ENCODE measurements around the gene FANCC. TPM values are rescaled to one million over a fixed set of nuclear protein-coding genes. Genes with fewer than 3 reads are reported as not detected.

Gene FANCC
- total and polyA plus RNA-seq, 2 of the 13 experiments (the other 11 are each of a cell fraction or from before 2014, with no cell fraction given): 7.4 to 8.6 TPM

GRCh38 chr9:95202076-95202681 is 115.3 kb downstream of the FANCC start (continued):
- no peak for TF ChIP-seq ZBTB10 (CRISPR knock-in tag; IDR thresholded peaks at IDR 0.05; ENCODE audit: borderline replicate concordance)

GRCh38 chr9:95201206-95201605 is 116.3 kb downstream of the FANCC start:
- no peaks in the 10 kb centered on the region for H4K20me1 ChIP-seq (ENCODE audit: insufficient read depth, low read length)
- 98% methylated on average over 4 of the region's 4 CpGs for WGBS (ENCODE audit: low lambda C conversion rate)
- no peak overlapping the region for H2AFZ ChIP-seq (ENCODE audit: low read length)
- ChIA-PET POLR2A (no interaction called here), CTCF (ENCODE audit: low intra/inter-chr PET ratio, low total read pairs) (no interaction called here)
- no peak overlapping the region for H3K9ac ChIP-seq (ENCODE audit: insufficient read depth, low read depth, low read length)
- H3K9me3 ChIP-seq (ENCODE audit: low read length): no peaks in the 10 kb centered on the region
- DNase-seq (ENCODE audit: low spot score) (no peak), ATAC-seq (no peak), FAIRE-seq (no peak)
- in situ Hi-C loops (cut with HindIII; ENCODE audit: extremely low pct_ligation_motif_present, low pct_unique_long_range_greater_than_20kb): no loop called here
- H3K27ac ChIP-seq (ENCODE audit: extremely low read length, insufficient read depth, low read length): no peak overlapping the region
- H3K79me2 ChIP-seq (ENCODE audit: insufficient read depth, low read length): no peaks in the 10 kb centered on the region
- intact Hi-C loops (cut with micrococcal nuclease; ENCODE audit: unreplicated experiment): no loop called here
- H3K4me3 ChIP-seq (replicated peaks in 1 of 3; ENCODE audit: insufficient read depth in 1 of 3, low read depth in 2 of 3, low read length in 3 of 3): no peak overlapping the region
- no peaks in the 10 kb centered on the region for H3K27me3 ChIP-seq (ENCODE audit: control insufficient read depth in 1 of 2, insufficient read depth in 2 of 2, low read length in 2 of 2)
- no peaks in the 10 kb centered on the region for H3K4me1 ChIP-seq (ENCODE audit: insufficient read depth, low read length)
- no peaks in the 10 kb centered on the region for H3K36me3 ChIP-seq (replicated peaks in 1 of 2; ENCODE audit: control insufficient read depth in 1 of 2, insufficient read depth in 2 of 2, low read length in 2 of 2)
- no TSS peak for BruUV-seq (replicated peaks)
- no peak overlapping the region for H3K4me2 ChIP-seq (ENCODE audit: low read depth, low read length)
- TF ChIP-seq ELK4 (CRISPR knock-in tag; IDR thresholded peaks at IDR 0.05; ENCODE audit: borderline replicate concordance): no peak
- no peak for TF ChIP-seq E2F1 (CRISPR knock-in tag; IDR thresholded peaks at IDR 0.05)
- TF ChIP-seq THAP7 (CRISPR knock-in tag; IDR thresholded peaks at IDR 0.05): no peak
- no peak for TF ChIP-seq PTBP1 (IDR thresholded peaks at IDR 0.05; ENCODE audit: low read depth, low read length, poor library complexity, severe bottlenecking)
- TF ChIP-seq HDAC6 (IDR thresholded peaks at IDR 0.05; ENCODE audit: low read depth, low read length): no peak
- TF ChIP-seq REST (IDR thresholded peaks at IDR 0.05; ENCODE audit: borderline replicate concordance in 1 of 2, low read depth in 1 of 2, low read length in 2 of 2): no peak
